Chondrocyte (in vitro differentiated cells): ENCODE results near the gene KDM4F. TPM values are rescaled to one million over a fixed set of nuclear protein-coding genes. Genes with fewer than 3 reads are reported as not detected.

Source experiments
- DNase-seq: peaks from one replicate; pipeline ENCODE4 v3.0.0; 2021; ENCODE audit warnings: mixed read lengths, low spot score
- H3K27ac Mint-ChIP-seq: one replicate; pipeline ENCODE4 v1.8.0; 2021; ENCODE audit warnings: mild to moderate bottlenecking, moderate library complexity, mixed read lengths; ENCODE audit not compliant: unreplicated experiment
- H3K27me3 Mint-ChIP-seq: 2 replicates; pipeline ENCODE4 v1.8.0; 2021; ENCODE audit warnings: low read depth, mixed read lengths
- H3K36me3 Mint-ChIP-seq: 2 replicates; pipeline ENCODE4 v1.8.0; 2021; ENCODE audit warnings: low read depth, mixed read lengths
- H3K4me1 Mint-ChIP-seq: 2 replicates; pipeline ENCODE4 v1.8.0; 2021; ENCODE audit warnings: low read depth, mild to moderate bottlenecking, mixed read lengths
- H3K4me3 Mint-ChIP-seq: one replicate; pipeline ENCODE4 v1.8.0; 2021; ENCODE audit warnings: mild to moderate bottlenecking, moderate library complexity, mixed read lengths; ENCODE audit not compliant: unreplicated experiment
- H3K9me3 Mint-ChIP-seq: 2 replicates; pipeline ENCODE4 v1.8.0; 2021; ENCODE audit warnings: low read depth, mixed read lengths
- total RNA-seq: library from RNA; stranded (reverse); gene quantifications from 3 replicates; pipeline ENCODE4 v1.2.1, GENCODE V29; 2021
- TF ChIP-seq, protein P1 (sequence below): fragments of 200-600 bp; sonication (generic); IDR thresholded peaks from 2 replicates; pipeline ENCODE4 v1.5.0; 2021; ENCODE audit warnings: antibody characterized with exemption, mild to moderate bottlenecking, moderate library complexity

The KDM4F gene
- total RNA-seq, 1 donor from 2014 or later: not detected

GRCh38 chr11:95059046-95059445 is 9.8 kb downstream of the KDM4F start:
- Mint-ChIP-seq H3K4me3 (no peak overlapping the region), H3K4me1 (peaks cover 6% of the 10 kb centered on the region), H3K9me3 (no peaks in the 10 kb centered on the region), H3K36me3 (no peaks in the 10 kb centered on the region), H3K27ac (peak overlapping the region; percentile 49), H3K27me3 (peaks cover 15% of the 10 kb centered on the region)
- TF ChIP-seq, protein P1, sequence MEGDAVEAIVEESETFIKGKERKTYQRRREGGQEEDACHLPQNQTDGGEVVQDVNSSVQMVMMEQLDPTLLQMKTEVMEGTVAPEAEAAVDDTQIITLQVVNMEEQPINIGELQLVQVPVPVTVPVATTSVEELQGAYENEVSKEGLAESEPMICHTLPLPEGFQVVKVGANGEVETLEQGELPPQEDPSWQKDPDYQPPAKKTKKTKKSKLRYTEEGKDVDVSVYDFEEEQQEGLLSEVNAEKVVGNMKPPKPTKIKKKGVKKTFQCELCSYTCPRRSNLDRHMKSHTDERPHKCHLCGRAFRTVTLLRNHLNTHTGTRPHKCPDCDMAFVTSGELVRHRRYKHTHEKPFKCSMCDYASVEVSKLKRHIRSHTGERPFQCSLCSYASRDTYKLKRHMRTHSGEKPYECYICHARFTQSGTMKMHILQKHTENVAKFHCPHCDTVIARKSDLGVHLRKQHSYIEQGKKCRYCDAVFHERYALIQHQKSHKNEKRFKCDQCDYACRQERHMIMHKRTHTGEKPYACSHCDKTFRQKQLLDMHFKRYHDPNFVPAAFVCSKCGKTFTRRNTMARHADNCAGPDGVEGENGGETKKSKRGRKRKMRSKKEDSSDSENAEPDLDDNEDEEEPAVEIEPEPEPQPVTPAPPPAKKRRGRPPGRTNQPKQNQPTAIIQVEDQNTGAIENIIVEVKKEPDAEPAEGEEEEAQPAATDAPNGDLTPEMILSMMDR: no peak
- DNase-seq: no peak

DNA sequence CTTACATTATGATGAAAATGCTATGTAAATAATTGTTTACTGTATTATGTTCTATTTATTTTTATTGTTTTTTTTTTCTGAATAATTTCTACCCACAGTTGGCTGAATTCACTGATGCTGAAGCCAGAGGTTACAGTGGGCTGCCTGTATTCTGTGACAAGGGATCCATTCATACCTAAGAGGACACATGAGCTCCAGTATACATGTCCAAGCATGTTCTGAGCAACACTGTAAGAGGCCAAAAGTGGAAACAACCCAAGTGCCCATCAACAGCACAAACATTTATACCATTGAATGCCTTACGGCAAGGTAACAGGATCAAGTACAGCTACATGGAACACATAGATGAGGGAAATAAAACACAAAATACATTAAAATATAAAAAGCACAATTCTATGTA is 16.1 kb downstream of the KDM4F start:
- H3K4me1 Mint-ChIP-seq: peaks cover 21% of the 10 kb centered on the region
- no peaks in the 10 kb centered on the region for H3K9me3 Mint-ChIP-seq
- H3K4me3 Mint-ChIP-seq: no peak overlapping the region
- TF ChIP-seq, protein P1: no peak
- H3K27ac Mint-ChIP-seq: no peak overlapping the region
- H3K36me3 Mint-ChIP-seq: peaks cover under 1% of the 10 kb centered on the region
- peaks cover 2% of the 10 kb centered on the region for H3K27me3 Mint-ChIP-seq
- no peak for DNase-seq

DNA sequence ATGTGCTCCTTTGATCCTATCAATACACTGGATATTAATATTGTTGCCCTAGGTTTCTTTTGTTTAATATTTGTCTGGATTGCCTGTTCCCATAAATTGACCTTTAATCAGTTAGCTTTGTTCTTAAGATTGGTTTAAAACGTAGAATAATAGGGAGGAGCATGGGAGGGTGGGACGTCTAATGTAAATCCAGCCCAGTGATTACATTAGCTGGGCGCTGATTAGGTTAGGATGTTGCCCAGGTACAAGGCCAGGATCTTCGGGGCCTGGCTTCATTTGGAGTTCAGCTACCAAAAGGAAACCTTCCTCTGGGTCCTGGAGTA is 17.5 kb downstream of the KDM4F start, which contains the start of gene SRSF8:
Gene SRSF8 (plus strand): TSS at position 204 of the 323 bp plus-strand sequence. CDS start 308 bp downstream, outside the sequence.
- H3K4me3 Mint-ChIP-seq: peak within 1 kb of the TSS; percentile 98
- TF ChIP-seq, protein P1: no peak
- peaks cover 26% of the 10 kb centered on the region for H3K4me1 Mint-ChIP-seq
- peaks cover 6% of the 10 kb centered on the region for H3K36me3 Mint-ChIP-seq
- peak within 1 kb of the TSS; percentile 97 for H3K27ac Mint-ChIP-seq
- no peaks in the 10 kb centered on the region for H3K27me3 Mint-ChIP-seq
- no peak for DNase-seq
- no peaks in the 10 kb centered on the region for H3K9me3 Mint-ChIP-seq

- TF ChIP-seq, protein P1: peak; percentile 78
- H3K27ac Mint-ChIP-seq: peak overlapping the region; percentile 97
- peaks cover 26% of the 10 kb centered on the region for H3K4me1 Mint-ChIP-seq
- no peaks in the 10 kb centered on the region for H3K9me3 Mint-ChIP-seq
- H3K36me3 Mint-ChIP-seq: peaks cover 6% of the 10 kb centered on the region
- peak; percentile 94 for DNase-seq
- H3K27me3 Mint-ChIP-seq: no peaks in the 10 kb centered on the region
- peak overlapping the region; percentile 98 for H3K4me3 Mint-ChIP-seq
Observed at GRCh38 chr11:95067039-95067840, 18.0 kb downstream of the KDM4F start.

GRCh38 chr11:95067841-95068219 is 18.6 kb downstream of the KDM4F start:
- Mint-ChIP-seq H3K9me3 (no peaks in the 10 kb centered on the region), H3K36me3 (peaks cover 6% of the 10 kb centered on the region), H3K27ac (peak overlapping the region; percentile 97), H3K4me1 (peaks cover 26% of the 10 kb centered on the region), H3K27me3 (no peaks in the 10 kb centered on the region), H3K4me3 (peak overlapping the region; percentile 98)
- TF ChIP-seq, protein P1: no peak
- no peak for DNase-seq
